MCF 10A (cell line): Measurements from ENCODE around the gene TENT4B. TPM values are rescaled to one million over a fixed set of nuclear protein-coding genes. Genes with fewer than 3 reads are reported as not detected.
A peak's percentile ranks its signal among the peaks of the same experiment; 100 is the strongest.

Source experiments
- BruUV-seq: library from RNA; stranded (reverse); fragments of 400-500 nt; replicated peaks from 2 replicates; lab custom pipeline; 2021; lab: Mats Ljungman, UMichigan
- CTCF ChIA-PET: fragments of 300-600 bp; sonication (Branson Sonifier 250); formaldehyde crosslinking; extraction: SDS; loops from one replicate; lab custom pipeline; 2021; ENCODE audit warnings: antibody characterized with exemption, inconsistent platforms; lab: Yijun Ruan, JAX
- POLR2A ChIA-PET: fragments of 300-600, 350-650 bp; sonication (Branson Sonifier 250); formaldehyde crosslinking; extraction: SDS; loops from one replicate; lab custom pipeline; 2020; ENCODE audit warnings: antibody characterized with exemption, inconsistent platforms; lab: Yijun Ruan, JAX
- DNase-seq: peaks from one replicate; pipeline ENCODE4 v3.0.0-alpha.2; 2018; ENCODE audit not compliant: unreplicated experiment
- H3K27ac Mint-ChIP-seq: one replicate; pipeline ENCODE4 v1.8.0; 2022; ENCODE audit warnings: mild to moderate bottlenecking, low read depth, mixed read lengths; ENCODE audit not compliant: unreplicated experiment
- H3K27me3 Mint-ChIP-seq: one replicate; pipeline ENCODE4 v1.8.0; 2022; ENCODE audit warnings: mixed read lengths; ENCODE audit not compliant: insufficient read depth, unreplicated experiment
- H3K36me3 Mint-ChIP-seq: one replicate; pipeline ENCODE4 v1.8.0; 2022; ENCODE audit warnings: mild to moderate bottlenecking, moderate library complexity, mixed read lengths; ENCODE audit not compliant: insufficient read depth, unreplicated experiment
- H3K4me1 Mint-ChIP-seq: one replicate; pipeline ENCODE4 v1.8.0; 2022; ENCODE audit warnings: mixed read lengths; ENCODE audit not compliant: insufficient read depth, unreplicated experiment
- H3K4me3 Mint-ChIP-seq: one replicate; pipeline ENCODE4 v1.8.0; 2022; ENCODE audit warnings: mild to moderate bottlenecking, moderate library complexity, mixed read lengths; ENCODE audit not compliant: unreplicated experiment
- H3K9me3 Mint-ChIP-seq: one replicate; pipeline ENCODE4 v1.8.0; 2022; ENCODE audit warnings: mixed read lengths; ENCODE audit not compliant: unreplicated experiment
- CTCF ChIP-seq: fragments of 200-600 bp; IDR thresholded peaks from one replicate; pipeline ENCODE4 v1.8.0; 2022; ENCODE audit warnings: antibody characterized with exemption, mild to moderate bottlenecking; ENCODE audit not compliant: unreplicated experiment
- intact Hi-C: fragments of 100-400 bp; cut with micrococcal nuclease; formaldehyde crosslinking; loops from 2 replicates; pipeline ENCODE4 v1.14.1; 2022
- total RNA-seq: library from RNA; stranded (reverse); gene quantifications from 2 replicates; pipeline ENCODE4 v1.2.3, GENCODE V29; 2022

TENT4B gene
- total RNA-seq, 1 experiment from 2014 or later = 12.1 TPM

GRCh38 chr16:50154420-50154950, 1.4 kb downstream of the TENT4B start:
- peak overlapping the region; percentile 46 for H3K27ac Mint-ChIP-seq
- TF ChIP-seq CTCF = no peak
- TSS peak; percentile 34 for BruUV-seq
- intact Hi-C loops = loop anchor here (1.0 to 10.0 kb wide), 2 partner anchors 56 to 130 kb away; partner anchors contain the start of gene CNEP1R1
- peak overlapping the region; percentile 76 for H3K4me3 Mint-ChIP-seq
- H3K9me3 Mint-ChIP-seq = no peaks in the 10 kb centered on the region
- DNase-seq = peak; percentile 25
- ChIA-PET POLR2A (interaction anchor here (1.0 to 1.7 kb wide), 6 partner anchors 10 to 88 kb away, joined by 3 to 8 read pairs (median 5); partner anchors contain the start of gene HEATR3), CTCF (interaction anchor here (0.9 to 1.9 kb wide), 4 partner anchors 12 to 592 kb away, joined by 4 to 10 read pairs (median 4); partner anchors contain the start of gene CNEP1R1)
- H3K4me1 Mint-ChIP-seq = peaks cover 29% of the 10 kb centered on the region
- H3K27me3 Mint-ChIP-seq = no peaks in the 10 kb centered on the region
- H3K36me3 Mint-ChIP-seq = peaks cover 5% of the 10 kb centered on the region

- ChIA-PET POLR2A (interaction anchor here (0.6 to 1.7 kb wide), 6 partner anchors 9 to 299 kb away, joined by 3 to 8 read pairs (median 4); no protein-coding TSS in a partner anchor), CTCF (interaction anchor here (0.5 to 1.9 kb wide), 9 partner anchors 11 to 591 kb away, joined by 3 to 10 read pairs (median 4); partner anchors contain the start of gene CNEP1R1)
- no peak overlapping the region for H3K27ac Mint-ChIP-seq
- peaks cover 29% of the 10 kb centered on the region for H3K4me1 Mint-ChIP-seq
- no peaks in the 10 kb centered on the region for H3K27me3 Mint-ChIP-seq
- no peaks in the 10 kb centered on the region for H3K9me3 Mint-ChIP-seq
- peaks cover 10% of the 10 kb centered on the region for H3K36me3 Mint-ChIP-seq
- DNase-seq = no peak
- no peak for TF ChIP-seq CTCF
- H3K4me3 Mint-ChIP-seq = peak overlapping the region; percentile 76
- intact Hi-C loops = loop anchor here (1.0 to 10.0 kb wide), 2 partner anchors 90 to 131 kb away; partner anchors contain the start of gene CNEP1R1
- BruUV-seq = no TSS peak
These were observed 2.8 kb downstream of the TENT4B start for GRCh38 chr16:50155925-50156324.

- CTCF ChIA-PET = interaction anchor here (0.5 to 0.8 kb wide), 3 partner anchors 10 to 220 kb away, joined by 3 to 5 read pairs (median 4); no protein-coding TSS in a partner anchor
- intact Hi-C loops = loop anchor here (10.0 kb wide), 1 partner anchor 132 kb away; the partner anchor contains the start of gene CNEP1R1
These were observed 3.5 kb downstream of the TENT4B start for GRCh38 chr16:50156590-50156989.

More at GRCh38 chr16:50156590-50156989, 3.5 kb downstream of the TENT4B start:
- no peak overlapping the region for H3K27ac Mint-ChIP-seq
- no peaks in the 10 kb centered on the region for H3K9me3 Mint-ChIP-seq
- POLR2A ChIA-PET = no interaction called here
- H3K27me3 Mint-ChIP-seq = no peaks in the 10 kb centered on the region
- no peak for TF ChIP-seq CTCF
- DNase-seq = no peak
- H3K36me3 Mint-ChIP-seq = peaks cover 10% of the 10 kb centered on the region
- BruUV-seq = no TSS peak
- H3K4me3 Mint-ChIP-seq = peak overlapping the region; percentile 38
- peaks cover 29% of the 10 kb centered on the region for H3K4me1 Mint-ChIP-seq
